Prostate gland (tissue), 2 donors: ENCODE measurements around the gene PHPT1. TPM values are rescaled to one million over a fixed set of nuclear protein-coding genes. Genes with fewer than 3 reads are reported as not detected.

ENCODE experiments used
- DNase-seq: peaks from one replicate; pipeline ENCODE4 v3.0.0-alpha.2; 2019; ENCODE audit warnings: low spot score
- H3K27ac ChIP-seq, 2 donors: fragments of 200-600 bp; sonication (generic); 2 replicates each; pipeline ENCODE4 v1.5.1; 2017 to 2019
- H3K27me3 ChIP-seq: fragments of 200-600 bp; sonication (generic); replicated peaks from 2 replicates; pipeline ENCODE4 v1.5.1; 2019; ENCODE audit not compliant: insufficient read depth
- H3K36me3 ChIP-seq, 2 donors: fragments of 200-600 bp; sonication (generic); 1 replicate in 1 of 2; 2 replicates in 1 of 2; pipeline versions ENCODE4 v1.5.1 to v1.8.1; 2017 to 2019
- H3K4me1 ChIP-seq: fragments of 200-600 bp; sonication (generic); replicated peaks from 2 replicates; pipeline ENCODE4 v1.5.1; 2019
- H3K4me3 ChIP-seq, 2 donors: fragments of 200-600 bp; sonication (generic); 2 replicates each; pipeline ENCODE4 v1.5.1; 2017 to 2019
- H3K9me3 ChIP-seq: fragments of 200-600 bp; sonication (generic); 2 replicates; pipeline ENCODE4 v1.5.1; 2017
- POLR2A ChIP-seq: fragments of 450-650 bp; IDR thresholded peaks from one replicate; pipeline ENCODE4 v1.6.1; 2016; ENCODE audit warnings: antibody characterized with exemption, mild to moderate bottlenecking
- POLR2AphosphoS5 ChIP-seq: sonication (generic); formaldehyde crosslinking; IDR thresholded peaks from one replicate; pipeline ENCODE4 v1.6.1; 2017; ENCODE audit warnings: antibody characterized with exemption
- WGBS: methylation state at CpG from one replicate; pipeline ENCODE4 v1.1.5; 2018; 5-methylcytosine and 5-hydroxymethylcytosine counted together
- intact Hi-C: fragments of 100-400 bp; cut with DNase I; formaldehyde crosslinking; loops from one replicate; pipeline ENCODE4 v1.14.2; 2022
- total RNA-seq, 2 donors: library from RNA; depleted of rRNA; stranded (reverse); fragments of >200 nt; gene quantifications; one replicate each; pipeline ENCODE4 v1.1.0, GENCODE V29; 2016
- TF ChIP-seq, protein P1 (sequence below), 4 experiments: fragments of 200-600 bp in 2 of 4; fragments of 450-650 bp in 2 of 4; sonication (generic) in 2 of 4; IDR thresholded peaks; 1 replicate in 3 of 4; 2 replicates in 1 of 4; pipeline ENCODE4 v1.5.1; 2016 to 2019; ENCODE audit warnings: antibody characterized with exemption in 4 of 4, mild to moderate bottlenecking in 2 of 4, moderate library complexity in 2 of 4

PHPT1 gene
- total RNA-seq, 2 donors from 2014 or later = 139 to 212 TPM

DNA sequence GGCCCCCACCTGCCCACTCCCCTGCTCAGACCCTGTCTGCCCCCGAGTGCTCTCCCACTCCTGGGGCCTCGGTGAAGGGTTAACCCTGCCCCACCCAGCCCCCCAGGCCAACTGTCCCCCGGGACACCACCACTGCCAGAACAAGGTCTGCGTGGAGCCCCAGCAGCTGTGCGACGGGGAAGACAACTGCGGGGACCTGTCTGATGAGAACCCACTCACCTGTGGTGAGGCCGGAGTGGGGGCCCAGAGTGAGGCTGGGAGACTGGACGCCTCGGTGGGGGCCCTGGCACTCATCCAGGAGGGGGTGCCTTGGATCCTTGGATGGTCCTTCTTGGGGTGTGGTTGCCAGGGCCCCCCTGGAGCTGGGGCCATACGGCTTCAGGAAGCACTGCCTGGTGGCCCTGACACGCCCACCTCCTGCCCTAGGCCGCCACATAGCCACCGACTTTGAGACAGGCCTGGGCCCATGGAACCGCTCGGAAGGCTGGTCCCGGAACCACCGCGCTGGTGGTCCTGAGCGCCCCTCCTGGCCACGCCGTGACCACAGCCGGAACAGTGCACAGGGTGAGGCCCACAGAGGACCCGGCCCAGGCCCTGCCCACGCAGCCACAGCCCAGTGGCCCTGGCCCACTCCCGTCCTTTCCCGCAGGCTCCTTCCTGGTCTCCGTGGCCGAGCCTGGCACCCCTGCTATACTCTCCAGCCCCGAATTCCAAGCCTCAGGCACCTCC, 5.1 kb downstream of the PHPT1 start:
- no peaks in the 10 kb centered on the region for H3K36me3 ChIP-seq
- intact Hi-C loops = no loop called here
- no peak overlapping the region for H3K27ac ChIP-seq
- TF ChIP-seq POLR2AphosphoS5 = no peak
- no peak for TF ChIP-seq POLR2A
- TF ChIP-seq, protein P1, sequence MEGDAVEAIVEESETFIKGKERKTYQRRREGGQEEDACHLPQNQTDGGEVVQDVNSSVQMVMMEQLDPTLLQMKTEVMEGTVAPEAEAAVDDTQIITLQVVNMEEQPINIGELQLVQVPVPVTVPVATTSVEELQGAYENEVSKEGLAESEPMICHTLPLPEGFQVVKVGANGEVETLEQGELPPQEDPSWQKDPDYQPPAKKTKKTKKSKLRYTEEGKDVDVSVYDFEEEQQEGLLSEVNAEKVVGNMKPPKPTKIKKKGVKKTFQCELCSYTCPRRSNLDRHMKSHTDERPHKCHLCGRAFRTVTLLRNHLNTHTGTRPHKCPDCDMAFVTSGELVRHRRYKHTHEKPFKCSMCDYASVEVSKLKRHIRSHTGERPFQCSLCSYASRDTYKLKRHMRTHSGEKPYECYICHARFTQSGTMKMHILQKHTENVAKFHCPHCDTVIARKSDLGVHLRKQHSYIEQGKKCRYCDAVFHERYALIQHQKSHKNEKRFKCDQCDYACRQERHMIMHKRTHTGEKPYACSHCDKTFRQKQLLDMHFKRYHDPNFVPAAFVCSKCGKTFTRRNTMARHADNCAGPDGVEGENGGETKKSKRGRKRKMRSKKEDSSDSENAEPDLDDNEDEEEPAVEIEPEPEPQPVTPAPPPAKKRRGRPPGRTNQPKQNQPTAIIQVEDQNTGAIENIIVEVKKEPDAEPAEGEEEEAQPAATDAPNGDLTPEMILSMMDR (IDR thresholded peaks at IDR 0.05) = no peak
- H3K4me3 ChIP-seq = no peak overlapping the region
- no peaks in the 10 kb centered on the region for H3K27me3 ChIP-seq
- H3K9me3 ChIP-seq = no peaks in the 10 kb centered on the region
- DNase-seq = no peak
- WGBS = 78% methylated on average over 25 of the region's 30 CpGs
- H3K4me1 ChIP-seq = peaks cover 13% of the 10 kb centered on the region

DNA sequence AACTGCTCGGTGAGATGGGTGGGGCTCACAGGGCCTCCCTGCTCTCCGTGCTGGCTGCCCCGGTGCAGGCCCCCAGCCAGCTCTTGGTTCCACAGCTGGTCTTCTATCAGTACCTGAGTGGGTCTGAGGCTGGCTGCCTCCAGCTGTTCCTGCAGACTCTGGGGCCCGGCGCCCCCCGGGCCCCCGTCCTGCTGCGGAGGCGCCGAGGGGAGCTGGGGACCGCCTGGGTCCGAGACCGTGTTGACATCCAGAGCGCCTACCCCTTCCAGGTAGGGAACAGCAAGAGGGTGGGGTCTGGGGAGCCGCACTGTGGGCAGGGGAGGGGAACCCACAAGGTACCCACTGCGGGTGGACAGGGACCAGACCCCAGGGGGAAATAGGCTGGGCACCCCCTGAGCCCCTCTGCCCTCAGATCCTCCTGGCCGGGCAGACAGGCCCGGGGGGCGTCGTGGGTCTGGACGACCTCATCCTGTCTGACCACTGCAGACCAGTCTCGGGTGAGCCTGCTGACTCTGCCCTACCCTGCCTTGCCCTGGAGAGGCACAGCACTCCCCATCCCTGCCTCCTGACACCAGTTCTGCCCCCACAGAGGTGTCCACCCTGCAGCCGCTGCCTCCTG, 5.7 kb downstream of the PHPT1 start:
- Histone ChIP-seq H3K9me3 (no peaks in the 10 kb centered on the region), H3K27ac (no peak overlapping the region), H3K4me1 (peaks cover 16% of the 10 kb centered on the region), H3K4me3 (no peak overlapping the region), H3K36me3 (no peaks in the 10 kb centered on the region), H3K27me3 (no peaks in the 10 kb centered on the region)
- no peak for TF ChIP-seq POLR2AphosphoS5
- TF ChIP-seq, protein P1 (IDR thresholded peaks at IDR 0.05) = no peak
- no peak for TF ChIP-seq POLR2A
- 83% methylated on average over 22 of the region's 23 CpGs for WGBS
- intact Hi-C loops = no loop called here
- DNase-seq = no peak

DNA sequence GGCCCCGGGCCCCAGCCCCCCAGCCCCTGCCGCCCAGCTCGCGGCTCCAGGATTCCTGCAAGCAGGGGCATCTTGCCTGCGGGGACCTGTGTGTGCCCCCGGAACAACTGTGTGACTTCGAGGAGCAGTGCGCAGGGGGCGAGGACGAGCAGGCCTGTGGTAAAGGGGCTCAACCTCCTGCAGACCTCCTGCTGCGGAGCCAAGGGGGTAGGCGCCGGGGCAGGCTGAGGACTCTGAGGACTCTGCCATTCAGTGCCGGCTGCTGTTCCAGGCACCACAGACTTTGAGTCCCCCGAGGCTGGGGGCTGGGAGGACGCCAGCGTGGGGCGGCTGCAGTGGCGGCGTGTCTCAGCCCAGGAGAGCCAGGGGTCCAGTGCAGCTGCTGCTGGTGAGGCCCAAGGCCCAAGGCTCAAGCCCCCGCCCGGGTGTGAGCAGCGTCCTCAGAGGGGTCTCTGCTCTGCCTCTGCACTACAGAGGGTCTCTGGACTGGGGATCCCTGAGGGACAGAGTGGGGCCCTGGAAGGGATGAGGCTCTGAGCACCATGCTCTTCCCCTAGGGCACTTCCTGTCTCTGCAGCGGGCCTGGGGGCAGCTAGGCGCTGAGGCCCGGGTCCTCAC, 6.4 kb downstream of the PHPT1 start:
- no peak for DNase-seq
- Histone ChIP-seq H3K27ac (no peak overlapping the region), H3K4me3 (no peak overlapping the region), H3K4me1 (peaks cover 16% of the 10 kb centered on the region), H3K36me3 (no peaks in the 10 kb centered on the region), H3K9me3 (no peaks in the 10 kb centered on the region), H3K27me3 (no peaks in the 10 kb centered on the region)
- intact Hi-C loops = no loop called here
- TF ChIP-seq, protein P1 (IDR thresholded peaks at IDR 0.05) = no peak
- no peak for TF ChIP-seq POLR2AphosphoS5
- TF ChIP-seq POLR2A = no peak
- 75% methylated on average over 13 of the region's 26 CpGs for WGBS

DNA sequence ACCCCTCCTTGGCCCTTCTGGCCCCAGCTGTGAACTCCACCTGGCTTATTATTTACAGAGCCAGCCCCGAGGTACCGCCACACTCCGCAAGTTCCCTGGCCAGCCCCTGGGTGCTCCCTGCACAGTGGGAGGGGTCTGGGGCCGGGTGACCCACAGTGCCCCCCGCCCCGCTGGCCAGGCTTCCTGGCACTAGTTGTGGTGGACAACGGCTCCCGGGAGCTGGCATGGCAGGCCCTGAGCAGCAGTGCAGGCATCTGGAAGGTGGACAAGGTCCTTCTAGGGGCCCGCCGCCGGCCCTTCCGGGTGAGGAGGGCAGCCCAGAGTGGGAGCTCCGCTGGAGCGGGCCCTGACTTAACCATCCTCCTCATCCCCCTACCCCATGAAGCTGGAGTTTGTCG, 6.9 kb downstream of the PHPT1 start:
- no peak for DNase-seq
- no peak overlapping the region for H3K27ac ChIP-seq
- TF ChIP-seq, protein P1 (IDR thresholded peaks at IDR 0.05) = no peak
- no peak for TF ChIP-seq POLR2AphosphoS5
- no peak for TF ChIP-seq POLR2A
- intact Hi-C loops = no loop called here
- H3K27me3 ChIP-seq = no peaks in the 10 kb centered on the region
- no peaks in the 10 kb centered on the region for H3K36me3 ChIP-seq
- no peak overlapping the region for H3K4me3 ChIP-seq
- 59% methylated on average over 14 of the region's 15 CpGs for WGBS
- no peaks in the 10 kb centered on the region for H3K9me3 ChIP-seq
- peaks cover 16% of the 10 kb centered on the region for H3K4me1 ChIP-seq
